K562 (cell line): Measurements from ENCODE around the gene ULK1. TPM values are rescaled to one million over a fixed set of nuclear protein-coding genes. Genes with fewer than 3 reads are reported as not detected.
A peak's percentile ranks its signal among the peaks of the same experiment; 100 is the strongest.

Experiments used
- CEBPG ChIP-seq, 3 experiments: fragments of 200-800 bp in 1 of 3; sonication (Bioruptor generic) in 1 of 3; sonication (generic) in 1 of 3; formaldehyde crosslinking in 1 of 3; IDR thresholded peaks in 2 of 3; conservative IDR thresholded peaks in 1 of 3; 2 replicates each; pipeline versions ENCODE4 v1.6.1 to v1.8.0; 2016 to 2022; ENCODE audit warnings: missing compliant biosample characterization in 2 of 3, missing genetic modification characterization in 2 of 3, mild to moderate bottlenecking in 1 of 3, missing genetic modification reagents in 1 of 3
- CHD1 ChIP-seq: fragments of 200-600 bp; sonication (generic); IDR thresholded peaks from one replicate; pipeline ENCODE4 v1.6.1; 2012; ENCODE audit warnings: mild to moderate bottlenecking, moderate library complexity, low read length, inconsistent platforms
- CXXC5 ChIP-seq: fragments of 250-450 bp; sonication (Bioruptor Pico); IDR thresholded peaks from 2 replicates; pipeline ENCODE4 v1.8.0; 2022; ENCODE audit warnings: inconsistent platforms, mild to moderate bottlenecking, moderate library complexity
- E2F3 ChIP-seq: fragments of 250-450 bp; sonication (Bioruptor Pico); IDR thresholded peaks from 2 replicates; pipeline ENCODE4 v1.4.0; 2020; ENCODE audit warnings: mild to moderate bottlenecking
- ESRRA ChIP-seq: fragments of 450-650 bp; IDR thresholded peaks from 2 replicates; pipeline ENCODE4 v1.6.1; 2014; ENCODE audit warnings: low read depth, mild to moderate bottlenecking, moderate library complexity, borderline replicate concordance
- POLR2B ChIP-seq: fragments of 450-650 bp; IDR thresholded peaks from 2 replicates; pipeline ENCODE4 v1.6.1; 2018; ENCODE audit warnings: low read depth; ENCODE audit not compliant: partially characterized antibody
- RBFOX2 ChIP-seq: fragments of 200-400 bp; formaldehyde crosslinking; IDR thresholded peaks from 2 replicates; pipeline ENCODE4 v1.6.1; 2017; ENCODE audit warnings: low read depth, mild to moderate bottlenecking, low read length, moderate library complexity
- SLC30A9 ChIP-seq: fragments of 250-450 bp; sonication (Bioruptor Pico); IDR thresholded peaks from 2 replicates; pipeline ENCODE4 v1.8.0; 2022; ENCODE audit warnings: mild to moderate bottlenecking, moderate library complexity
- SMC3 ChIP-seq: conservative IDR thresholded peaks from 2 replicates; pipeline ENCODE4 v1.6.1; 2011; ENCODE audit warnings: low read depth, low read length, improper control_type of control experiment; ENCODE audit not compliant: insufficient read depth
- SOX6 ChIP-seq: fragments of 450-650 bp; IDR thresholded peaks from 2 replicates; pipeline ENCODE4 v1.6.1; 2014; ENCODE audit warnings: mild to moderate bottlenecking
- TEAD1 ChIP-seq, 2 experiments: fragments of 450-650 bp in 1 of 2; sonication (generic) in 1 of 2; formaldehyde crosslinking; IDR thresholded peaks; 2 replicates each; pipeline versions ENCODE4 v1.4.0 to v1.8.0; 2020 to 2022; ENCODE audit warnings: mild to moderate bottlenecking in 2 of 2, missing genetic modification reagents in 1 of 2
- ZC3H4 ChIP-seq: sonication (generic); formaldehyde crosslinking; IDR thresholded peaks from 2 replicates; pipeline ENCODE4 v1.9.0; 2021; ENCODE audit warnings: missing genetic modification reagents, borderline replicate concordance
- ZNF217 ChIP-seq: sonication (generic); formaldehyde crosslinking; IDR thresholded peaks from 2 replicates; pipeline ENCODE4 v1.8.0; 2022; ENCODE audit warnings: mild to moderate bottlenecking, missing genetic modification reagents
- ZZZ3 ChIP-seq: fragments of 450-650 bp; IDR thresholded peaks from 2 replicates; pipeline ENCODE4 v1.6.1; 2016; ENCODE audit warnings: antibody characterized with exemption, mild to moderate bottlenecking, moderate library complexity
- polyA plus RNA-seq, 8 experiments: library from polyadenylated mRNA; depleted of rRNA in 4 of 8; stranded (reverse) in 5 of 8; unstranded in 3 of 8; fragments of >200 nt; fragmentation: Nextera tagmentation in 2 of 8; fragmentation: Illumina TruSeq in 1 of 8; extraction: Ambion mirVana in 2 of 8; extraction: Trizol in 1 of 8; gene quantifications; 2 replicates each; pipeline versions ENCODE4 v1.2.1 to v1.2.3, GENCODE V29; 2011 to 2014; ENCODE audit warnings: inconsistent platforms in 1 of 8, missing spikeins in 1 of 8
- total RNA-seq, 7 experiments: library from RNA; depleted of rRNA in 6 of 7; stranded (reverse); fragments of >200 nt in 6 of 7; fragmentation: Illumina TruSeq in 2 of 7; extraction: Trizol in 2 of 7; gene quantifications; 2 replicates each; pipeline versions ENCODE4 v1.2.1 to v1.2.3, GENCODE V29; 2011 to 2021; ENCODE audit warnings: low replicate concordance in 1 of 7
- TF ChIP-seq, protein P1 (sequence below), 3 experiments: fragments of 200-800 bp in 1 of 3; fragments of 250-450 bp in 1 of 3; fragments of 450-650 bp in 1 of 3; sonication (Bioruptor Pico) in 1 of 3; sonication (Bioruptor generic) in 1 of 3; formaldehyde crosslinking in 1 of 3; IDR thresholded peaks; 2 replicates each; pipeline versions ENCODE4 v1.6.1 to v1.8.0; 2016 to 2022; ENCODE audit warnings: mild to moderate bottlenecking in 2 of 3, missing genetic modification characterization in 2 of 3, missing compliant biosample characterization in 1 of 3, moderate library complexity in 1 of 3
- TF ChIP-seq, protein P2 (sequence below): sonication (generic); formaldehyde crosslinking; IDR thresholded peaks from 2 replicates; pipeline ENCODE4 v1.8.1; 2022; ENCODE audit warnings: missing genetic modification reagents
- TF ChIP-seq, protein P3 (sequence below): fragments of 250-450 bp; sonication (Bioruptor Pico); IDR thresholded peaks from 2 replicates; pipeline ENCODE4 v1.5.0; 2020; ENCODE audit warnings: mild to moderate bottlenecking, borderline replicate concordance
- TF ChIP-seq, protein P4 (sequence below): fragments of 250-450 bp; sonication (Bioruptor Pico); IDR thresholded peaks from 2 replicates; pipeline ENCODE4 v1.8.0; 2022; ENCODE audit warnings: inconsistent platforms

Gene ULK1
- total and polyA plus RNA-seq, 9 of the 15 experiments (the other 6 are each of a cell fraction or from before 2014, with no cell fraction given) = 0.15 to 29.4 (median 2.5) TPM

DNA sequence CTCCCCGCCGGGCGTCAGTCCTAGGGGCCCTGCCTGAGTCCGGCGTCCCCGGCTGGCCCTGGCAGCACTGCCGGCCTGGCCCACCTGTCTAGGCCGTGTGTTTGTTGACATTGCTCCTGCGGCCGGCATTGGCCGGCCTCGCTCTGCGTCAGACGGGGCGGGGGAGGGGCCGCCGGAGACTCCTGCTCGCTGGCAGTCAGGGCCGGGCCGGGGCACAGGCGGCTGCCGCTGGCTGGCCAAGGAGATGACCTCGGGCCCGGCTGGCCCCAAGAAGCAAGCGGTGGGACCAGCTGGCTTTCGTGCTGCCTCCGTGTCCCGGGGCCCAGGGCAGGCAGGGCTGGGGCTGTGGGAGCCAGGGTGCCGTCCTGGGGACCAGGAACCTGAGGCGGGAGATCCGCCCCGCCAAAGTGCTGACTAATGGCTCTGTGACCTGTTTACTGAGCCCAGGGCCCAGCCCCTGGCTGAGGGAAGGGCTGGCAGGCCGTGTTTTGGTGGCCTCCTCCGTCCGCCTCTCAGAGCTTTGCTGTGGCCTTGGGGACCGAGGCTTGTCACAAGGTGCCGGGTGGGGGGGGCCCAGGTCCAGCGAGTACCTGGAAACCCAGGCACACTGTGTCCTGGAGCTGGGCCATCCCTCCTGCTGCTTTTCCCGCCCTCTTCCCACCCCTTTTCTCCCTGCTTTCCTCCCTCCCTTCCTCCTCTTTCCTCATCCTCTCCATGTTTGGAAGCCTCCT is 1.8 kb downstream of the ULK1 start (continued):
- TF ChIP-seq, protein P1, sequence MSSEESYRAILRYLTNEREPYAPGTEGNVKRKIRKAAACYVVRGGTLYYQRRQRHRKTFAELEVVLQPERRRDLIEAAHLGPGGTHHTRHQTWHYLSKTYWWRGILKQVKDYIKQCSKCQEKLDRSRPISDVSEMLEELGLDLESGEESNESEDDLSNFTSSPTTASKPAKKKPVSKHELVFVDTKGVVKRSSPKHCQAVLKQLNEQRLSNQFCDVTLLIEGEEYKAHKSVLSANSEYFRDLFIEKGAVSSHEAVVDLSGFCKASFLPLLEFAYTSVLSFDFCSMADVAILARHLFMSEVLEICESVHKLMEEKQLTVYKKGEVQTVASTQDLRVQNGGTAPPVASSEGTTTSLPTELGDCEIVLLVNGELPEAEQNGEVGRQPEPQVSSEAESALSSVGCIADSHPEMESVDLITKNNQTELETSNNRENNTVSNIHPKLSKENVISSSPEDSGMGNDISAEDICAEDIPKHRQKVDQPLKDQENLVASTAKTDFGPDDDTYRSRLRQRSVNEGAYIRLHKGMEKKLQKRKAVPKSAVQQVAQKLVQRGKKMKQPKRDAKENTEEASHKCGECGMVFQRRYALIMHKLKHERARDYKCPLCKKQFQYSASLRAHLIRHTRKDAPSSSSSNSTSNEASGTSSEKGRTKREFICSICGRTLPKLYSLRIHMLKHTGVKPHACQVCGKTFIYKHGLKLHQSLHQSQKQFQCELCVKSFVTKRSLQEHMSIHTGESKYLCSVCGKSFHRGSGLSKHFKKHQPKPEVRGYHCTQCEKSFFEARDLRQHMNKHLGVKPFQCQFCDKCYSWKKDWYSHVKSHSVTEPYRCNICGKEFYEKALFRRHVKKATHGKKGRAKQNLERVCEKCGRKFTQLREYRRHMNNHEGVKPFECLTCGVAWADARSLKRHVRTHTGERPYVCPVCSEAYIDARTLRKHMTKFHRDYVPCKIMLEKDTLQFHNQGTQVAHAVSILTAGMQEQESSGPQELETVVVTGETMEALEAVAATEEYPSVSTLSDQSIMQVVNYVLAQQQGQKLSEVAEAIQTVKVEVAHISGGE (CRISPR knock-in tag; IDR thresholded peaks at IDR 0.05) = no peak
- TF ChIP-seq SOX6 = 0 out of 2 replicates have a peak, but pooled peaks have one; percentile 7
- TF ChIP-seq, protein P2, sequence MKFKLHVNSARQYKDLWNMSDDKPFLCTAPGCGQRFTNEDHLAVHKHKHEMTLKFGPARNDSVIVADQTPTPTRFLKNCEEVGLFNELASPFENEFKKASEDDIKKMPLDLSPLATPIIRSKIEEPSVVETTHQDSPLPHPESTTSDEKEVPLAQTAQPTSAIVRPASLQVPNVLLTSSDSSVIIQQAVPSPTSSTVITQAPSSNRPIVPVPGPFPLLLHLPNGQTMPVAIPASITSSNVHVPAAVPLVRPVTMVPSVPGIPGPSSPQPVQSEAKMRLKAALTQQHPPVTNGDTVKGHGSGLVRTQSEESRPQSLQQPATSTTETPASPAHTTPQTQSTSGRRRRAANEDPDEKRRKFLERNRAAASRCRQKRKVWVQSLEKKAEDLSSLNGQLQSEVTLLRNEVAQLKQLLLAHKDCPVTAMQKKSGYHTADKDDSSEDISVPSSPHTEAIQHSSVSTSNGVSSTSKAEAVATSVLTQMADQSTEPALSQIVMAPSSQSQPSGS = no peak
- peak; percentile 61 for TF ChIP-seq CXXC5 (CRISPR knock-in tag)
- no peak for TF ChIP-seq CHD1
- no peak for TF ChIP-seq SLC30A9
- no peak for TF ChIP-seq ZZZ3
- no peak; the same call in 1 of the 2 replicates for TF ChIP-seq ESRRA
- no peak for TF ChIP-seq ZNF217 (CRISPR knock-in tag)
- peak; percentile 85 for TF ChIP-seq RBFOX2
- TF ChIP-seq, protein P3, sequence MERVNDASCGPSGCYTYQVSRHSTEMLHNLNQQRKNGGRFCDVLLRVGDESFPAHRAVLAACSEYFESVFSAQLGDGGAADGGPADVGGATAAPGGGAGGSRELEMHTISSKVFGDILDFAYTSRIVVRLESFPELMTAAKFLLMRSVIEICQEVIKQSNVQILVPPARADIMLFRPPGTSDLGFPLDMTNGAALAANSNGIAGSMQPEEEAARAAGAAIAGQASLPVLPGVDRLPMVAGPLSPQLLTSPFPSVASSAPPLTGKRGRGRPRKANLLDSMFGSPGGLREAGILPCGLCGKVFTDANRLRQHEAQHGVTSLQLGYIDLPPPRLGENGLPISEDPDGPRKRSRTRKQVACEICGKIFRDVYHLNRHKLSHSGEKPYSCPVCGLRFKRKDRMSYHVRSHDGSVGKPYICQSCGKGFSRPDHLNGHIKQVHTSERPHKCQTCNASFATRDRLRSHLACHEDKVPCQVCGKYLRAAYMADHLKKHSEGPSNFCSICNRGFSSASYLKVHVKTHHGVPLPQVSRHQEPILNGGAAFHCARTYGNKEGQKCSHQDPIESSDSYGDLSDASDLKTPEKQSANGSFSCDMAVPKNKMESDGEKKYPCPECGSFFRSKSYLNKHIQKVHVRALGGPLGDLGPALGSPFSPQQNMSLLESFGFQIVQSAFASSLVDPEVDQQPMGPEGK (CRISPR knock-in tag) = no peak
- TF ChIP-seq SMC3 = no peak
- peak; percentile 62 for TF ChIP-seq POLR2B
- TF ChIP-seq E2F3 (CRISPR knock-in tag) = no peak
- TF ChIP-seq CEBPG (CRISPR knock-in tag; IDR thresholded peaks at IDR 0.05) = no peak
- no peak for TF ChIP-seq CEBPG (tag; conservative IDR thresholded peaks at IDR 0.05 in 1 of 2, IDR thresholded peaks at IDR 0.05 in 1 of 2)
- TF ChIP-seq ZC3H4 (CRISPR knock-in tag) = no peak
- TF ChIP-seq TEAD1 (CRISPR knock-in tag; IDR thresholded peaks at IDR 0.05) = 0 out of 4 replicates have a peak, but pooled peaks of 1 of the 2 experiments have one; percentile 53
- TF ChIP-seq, protein P4, sequence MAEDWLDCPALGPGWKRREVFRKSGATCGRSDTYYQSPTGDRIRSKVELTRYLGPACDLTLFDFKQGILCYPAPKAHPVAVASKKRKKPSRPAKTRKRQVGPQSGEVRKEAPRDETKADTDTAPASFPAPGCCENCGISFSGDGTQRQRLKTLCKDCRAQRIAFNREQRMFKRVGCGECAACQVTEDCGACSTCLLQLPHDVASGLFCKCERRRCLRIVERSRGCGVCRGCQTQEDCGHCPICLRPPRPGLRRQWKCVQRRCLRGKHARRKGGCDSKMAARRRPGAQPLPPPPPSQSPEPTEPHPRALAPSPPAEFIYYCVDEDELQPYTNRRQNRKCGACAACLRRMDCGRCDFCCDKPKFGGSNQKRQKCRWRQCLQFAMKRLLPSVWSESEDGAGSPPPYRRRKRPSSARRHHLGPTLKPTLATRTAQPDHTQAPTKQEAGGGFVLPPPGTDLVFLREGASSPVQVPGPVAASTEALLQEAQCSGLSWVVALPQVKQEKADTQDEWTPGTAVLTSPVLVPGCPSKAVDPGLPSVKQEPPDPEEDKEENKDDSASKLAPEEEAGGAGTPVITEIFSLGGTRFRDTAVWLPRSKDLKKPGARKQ (CRISPR knock-in tag) = no peak
